Body of pancreas (tissue), 4 donors: ENCODE data around the gene RBBP4.

ENCODE experiments used
- CTCF ChIP-seq, 7 experiments: fragments of 450-650 bp in 4 of 7; fragments of 200-600 bp in 3 of 7; sonication (generic) in 3 of 7; IDR thresholded peaks; one replicate each; pipeline ENCODE4 v1.5.1; 2016 to 2019; ENCODE audit warnings: antibody characterized with exemption in 7 of 7
- POLR2A ChIP-seq, 3 donors: fragments of 450-650 bp; IDR thresholded peaks; one replicate each; pipeline ENCODE4 v1.6.1; 2016; ENCODE audit warnings: antibody characterized with exemption in 3 of 3, mild to moderate bottlenecking in 2 of 3

GRCh38 chr1:32696041-32696440 lies 45.0 kb downstream of the RBBP4 start:
- TF ChIP-seq CTCF (IDR thresholded peaks at IDR 0.05) (no peak), POLR2A (IDR thresholded peaks at IDR 0.05) (no peak)
